Spinal cord (tissue), 10 donors: ENCODE data around the gene MYH7B. TPM values are rescaled to one million over a fixed set of nuclear protein-coding genes. Genes with fewer than 3 reads are reported as not detected.

ENCODE experiments used
- DNase-seq, 6 donors: peaks; one replicate each; pipeline versions ENCODE4 v3.0.0 to v3.0.0-alpha.2; 2013 to 2015; ENCODE audit warnings: low spot score in 6 of 6, low read depth in 4 of 6
- H3K27ac ChIP-seq: one replicate; pipeline ENCODE4 v1.5.1; 2013; ENCODE audit warnings: low read depth, low read length, control low read depth
- H3K27me3 ChIP-seq: one replicate; pipeline ENCODE4 v1.6.1; 2013; ENCODE audit warnings: low read length; ENCODE audit not compliant: control insufficient read depth, insufficient read depth
- H3K36me3 ChIP-seq: one replicate; pipeline ENCODE4 v1.6.1; 2013; ENCODE audit warnings: low read length; ENCODE audit not compliant: control insufficient read depth, insufficient read depth
- H3K4me1 ChIP-seq: one replicate; pipeline ENCODE4 v1.6.1; 2013; ENCODE audit warnings: low read length; ENCODE audit not compliant: control insufficient read depth, insufficient read depth
- H3K4me3 ChIP-seq: one replicate; pipeline ENCODE4 v1.5.1; 2013; ENCODE audit warnings: low read depth, low read length, control low read depth
- H3K9me3 ChIP-seq: one replicate; pipeline ENCODE4 v1.6.1; 2013; ENCODE audit warnings: low read length; ENCODE audit not compliant: control insufficient read depth, insufficient read depth
- WGBS: methylation state at CpG from one replicate; pipeline ENCODE4 v1.1.5; 2013; ENCODE audit warnings: missing lambda C conversion rate; ENCODE audit not compliant: insufficient coverage; 5-methylcytosine and 5-hydroxymethylcytosine counted together
- polyA plus RNA-seq, 2 donors: library from polyadenylated mRNA; unstranded; fragments of 120-200 nt; gene quantifications; one replicate each; pipeline ENCODE4 v1.2.1, GENCODE V29; 2013; ENCODE audit not compliant: insufficient read length in 2 of 2
- total RNA-seq, 2 donors: library from RNA; depleted of rRNA in 1 of 2; stranded (reverse); fragments of 120-200 nt in 1 of 2; fragments of >200 nt in 1 of 2; gene quantifications; one replicate each; pipeline versions ENCODE4 v1.2.3 to v1.2.4, GENCODE V29; 2013 to 2014
- donor health status: healthy.

Gene MYH7B
- total and polyA plus RNA-seq, 4 donors: 0.89 to 6.4 (median 3.5) TPM

DNA sequence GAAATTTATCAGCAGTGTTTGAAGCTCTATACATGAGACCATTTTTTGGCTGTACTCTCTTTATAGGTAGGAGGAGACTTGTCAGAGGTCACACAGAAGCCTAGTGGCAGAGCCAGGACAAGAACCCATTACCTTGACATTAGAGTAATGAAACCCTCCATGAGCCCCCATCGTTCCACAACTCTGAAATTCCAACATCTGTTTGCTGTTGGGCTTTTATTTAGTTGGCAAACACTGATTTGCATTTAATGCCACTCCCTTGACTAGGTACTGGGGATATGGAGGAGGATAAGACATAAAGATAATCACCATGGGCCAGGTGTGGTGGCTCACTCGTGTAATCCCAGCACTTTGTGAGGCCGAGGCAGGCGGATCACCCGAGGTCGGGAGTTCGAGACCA lies 1.7 kb upstream of the MYH7B start:
- Histone ChIP-seq H3K4me1 (peaks cover 19% of the 10 kb centered on the region), H3K27ac (no peak overlapping the region), H3K27me3 (no peaks in the 10 kb centered on the region), H3K9me3 (no peaks in the 10 kb centered on the region), H3K36me3 (peaks cover 14% of the 10 kb centered on the region), H3K4me3 (no peak overlapping the region)
- WGBS: no CpG with 5 or more reads among the region's 7 CpGs
- no peak for DNase-seq

GRCh38 chr20:34954904-34955230 lies 801 bp upstream of the MYH7B start:
- H3K4me1 ChIP-seq: peaks cover 19% of the 10 kb centered on the region
- peak overlapping the region; percentile 95 for H3K27ac ChIP-seq
- peak in 2 of 6 donors; percentile 12 to 62 for DNase-seq
- no peaks in the 10 kb centered on the region for H3K27me3 ChIP-seq
- no peaks in the 10 kb centered on the region for H3K9me3 ChIP-seq
- WGBS: 8% methylated on average over 12 of the region's 13 CpGs
- H3K4me3 ChIP-seq: peak overlapping the region; percentile 95
- H3K36me3 ChIP-seq: peaks cover 7% of the 10 kb centered on the region

DNA sequence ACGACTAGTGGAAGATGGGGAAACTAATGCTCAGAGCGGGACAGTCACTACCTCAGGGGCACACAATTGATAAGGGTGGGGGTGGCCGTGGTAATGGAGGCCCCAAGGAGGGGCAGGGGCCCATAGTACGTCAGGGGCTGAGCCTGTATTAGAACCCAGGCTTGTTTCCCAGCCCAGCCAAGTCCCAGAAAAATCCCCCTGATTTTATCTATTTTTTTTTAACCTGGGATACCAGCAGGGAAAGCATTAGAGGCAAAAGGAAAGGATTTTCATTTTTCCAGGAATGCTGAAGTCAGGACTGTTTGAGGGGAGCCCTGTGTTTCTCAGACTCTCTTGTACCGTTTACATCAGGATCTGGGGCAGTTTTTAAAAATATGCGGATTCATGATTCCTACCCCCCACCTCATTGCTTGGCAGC lies 382 bp downstream of the MYH7B start:
- Histone ChIP-seq H3K27me3 (no peaks in the 10 kb centered on the region), H3K9me3 (no peaks in the 10 kb centered on the region), H3K27ac (peak overlapping the region; percentile 95), H3K4me3 (peak overlapping the region; percentile 95), H3K36me3 (peaks cover 3% of the 10 kb centered on the region), H3K4me1 (peaks cover 19% of the 10 kb centered on the region)
- 0% methylated on average over 3 of the region's 6 CpGs for WGBS
- no peak for DNase-seq

- Histone ChIP-seq H3K4me3 (no peak overlapping the region), H3K36me3 (no peaks in the 10 kb centered on the region), H3K27me3 (no peaks in the 10 kb centered on the region), H3K4me1 (peaks cover 19% of the 10 kb centered on the region), H3K27ac (peak overlapping the region; percentile 95), H3K9me3 (no peaks in the 10 kb centered on the region)
- no peak for DNase-seq
- WGBS: 51% methylated on average over 19 of the region's 21 CpGs
Observed at GRCh38 chr20:34956751-34957472, 1.2 kb downstream of the MYH7B start.

GRCh38 chr20:34964486-34964885 lies 8.8 kb downstream of the MYH7B start:
- H3K27me3 ChIP-seq: no peaks in the 10 kb centered on the region
- 90% methylated on average over 5 of the region's 5 CpGs for WGBS
- H3K27ac ChIP-seq: no peak overlapping the region
- H3K9me3 ChIP-seq: no peaks in the 10 kb centered on the region
- H3K36me3 ChIP-seq: no peaks in the 10 kb centered on the region
- DNase-seq: no peak
- peaks cover 4% of the 10 kb centered on the region for H3K4me1 ChIP-seq
- no peak overlapping the region for H3K4me3 ChIP-seq

DNA sequence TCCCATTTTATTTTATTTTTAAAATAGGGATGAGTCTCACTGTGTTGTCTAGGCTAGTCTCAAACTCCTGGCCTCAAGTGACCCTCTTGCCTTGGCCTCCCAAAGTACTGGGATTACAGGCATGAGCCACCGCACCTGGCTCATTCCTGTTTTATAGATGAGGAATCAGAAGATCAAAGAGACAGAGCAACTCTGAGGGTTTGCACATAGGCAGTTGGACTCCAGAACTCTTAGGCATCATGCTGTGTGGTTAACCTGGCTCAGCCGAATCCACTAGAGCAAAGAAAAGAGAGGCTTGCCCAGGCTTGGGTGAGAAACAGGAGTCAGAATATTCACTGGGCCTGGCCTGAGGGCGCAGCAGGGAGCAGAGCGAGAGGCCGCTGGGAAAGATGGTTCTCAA lies 9.4 kb downstream of the MYH7B start:
- H3K9me3 ChIP-seq: no peaks in the 10 kb centered on the region
- H3K27me3 ChIP-seq: no peaks in the 10 kb centered on the region
- no peak overlapping the region for H3K4me3 ChIP-seq
- H3K27ac ChIP-seq: no peak overlapping the region
- WGBS: 97% methylated on average over 5 of the region's 5 CpGs
- H3K36me3 ChIP-seq: no peaks in the 10 kb centered on the region
- DNase-seq: no peak
- peaks cover 4% of the 10 kb centered on the region for H3K4me1 ChIP-seq

DNA sequence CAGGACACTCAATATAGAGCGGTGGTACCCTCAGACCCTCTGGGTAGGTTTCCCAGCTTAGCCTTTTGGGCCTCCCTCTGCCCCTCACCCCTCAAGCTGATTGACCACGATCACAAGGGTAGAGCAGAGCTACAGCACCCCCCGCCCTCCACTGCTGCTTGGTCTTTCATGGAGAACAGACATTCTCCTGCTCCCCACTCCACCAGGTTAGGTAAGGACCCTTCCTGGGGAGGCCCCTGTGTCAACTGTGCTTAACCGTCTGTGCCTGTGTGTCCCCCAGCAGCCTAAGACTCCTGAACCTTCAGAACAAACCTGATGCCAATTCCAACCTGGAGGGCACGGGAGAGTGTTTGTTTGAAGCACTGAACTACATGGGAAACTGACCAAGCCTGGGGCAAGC lies 11.8 kb downstream of the MYH7B start:
- no peak overlapping the region for H3K27ac ChIP-seq
- no peaks in the 10 kb centered on the region for H3K9me3 ChIP-seq
- H3K4me3 ChIP-seq: no peak overlapping the region
- WGBS: 85% methylated on average over 4 of the region's 5 CpGs
- H3K27me3 ChIP-seq: no peaks in the 10 kb centered on the region
- H3K36me3 ChIP-seq: no peaks in the 10 kb centered on the region
- DNase-seq: no peak
- peaks cover 15% of the 10 kb centered on the region for H3K4me1 ChIP-seq

GRCh38 chr20:34968042-34968775 lies 12.5 kb downstream of the MYH7B start:
- no peak for DNase-seq
- Histone ChIP-seq H3K4me3 (no peak overlapping the region), H3K9me3 (no peaks in the 10 kb centered on the region), H3K4me1 (peaks cover 15% of the 10 kb centered on the region), H3K27me3 (no peaks in the 10 kb centered on the region), H3K27ac (no peak overlapping the region), H3K36me3 (no peaks in the 10 kb centered on the region)
- 67% methylated on average over 4 of the region's 7 CpGs for WGBS

GRCh38 chr20:34970193-34970840 lies 14.6 kb downstream of the MYH7B start:
- Histone ChIP-seq H3K4me1 (peaks cover 15% of the 10 kb centered on the region), H3K36me3 (no peaks in the 10 kb centered on the region), H3K27ac (no peak overlapping the region), H3K9me3 (no peaks in the 10 kb centered on the region), H3K4me3 (no peak overlapping the region), H3K27me3 (no peaks in the 10 kb centered on the region)
- DNase-seq: no peak
- 92% methylated on average over 7 of the region's 7 CpGs for WGBS
